Activated CD8-positive, alpha-beta memory T cell treated with anti-CD3 and anti-CD28 coated beads, Interleukin-2, amount 50 U/mL, for 1 hour (primary cell): ENCODE data around the gene CYP2U1.

Source experiments
- DNase-seq: peaks from one replicate; pipeline ENCODE4 v3.0.0-alpha.2; 2020; ENCODE audit errors: extremely low read depth

Gene CYP2U1

GRCh38 chr4:107987916-107988762 lies 56.8 kb downstream of the CYP2U1 start:
- no peak for DNase-seq

GRCh38 chr4:107988763-107989035 lies 57.4 kb downstream of the CYP2U1 start:
- DNase-seq: no peak

DNA sequence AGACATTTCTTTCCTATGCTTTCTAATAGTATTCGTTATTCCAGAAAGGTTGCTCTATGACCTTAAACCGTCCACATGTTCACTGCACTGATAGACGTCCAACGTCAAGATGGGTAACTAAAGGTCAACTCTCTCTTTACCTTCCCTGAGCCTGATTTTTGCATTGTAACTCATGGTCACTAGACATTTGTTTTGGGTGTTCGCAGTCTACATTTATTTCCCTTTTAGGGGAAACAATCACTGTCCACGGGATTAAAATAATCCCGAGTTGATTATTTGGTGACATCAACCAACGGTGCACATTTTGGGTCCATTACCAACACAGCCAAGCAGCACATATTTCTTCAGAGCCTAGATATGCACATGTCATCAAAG lies 57.8 kb downstream of the CYP2U1 start:
- no peak for DNase-seq

DNA sequence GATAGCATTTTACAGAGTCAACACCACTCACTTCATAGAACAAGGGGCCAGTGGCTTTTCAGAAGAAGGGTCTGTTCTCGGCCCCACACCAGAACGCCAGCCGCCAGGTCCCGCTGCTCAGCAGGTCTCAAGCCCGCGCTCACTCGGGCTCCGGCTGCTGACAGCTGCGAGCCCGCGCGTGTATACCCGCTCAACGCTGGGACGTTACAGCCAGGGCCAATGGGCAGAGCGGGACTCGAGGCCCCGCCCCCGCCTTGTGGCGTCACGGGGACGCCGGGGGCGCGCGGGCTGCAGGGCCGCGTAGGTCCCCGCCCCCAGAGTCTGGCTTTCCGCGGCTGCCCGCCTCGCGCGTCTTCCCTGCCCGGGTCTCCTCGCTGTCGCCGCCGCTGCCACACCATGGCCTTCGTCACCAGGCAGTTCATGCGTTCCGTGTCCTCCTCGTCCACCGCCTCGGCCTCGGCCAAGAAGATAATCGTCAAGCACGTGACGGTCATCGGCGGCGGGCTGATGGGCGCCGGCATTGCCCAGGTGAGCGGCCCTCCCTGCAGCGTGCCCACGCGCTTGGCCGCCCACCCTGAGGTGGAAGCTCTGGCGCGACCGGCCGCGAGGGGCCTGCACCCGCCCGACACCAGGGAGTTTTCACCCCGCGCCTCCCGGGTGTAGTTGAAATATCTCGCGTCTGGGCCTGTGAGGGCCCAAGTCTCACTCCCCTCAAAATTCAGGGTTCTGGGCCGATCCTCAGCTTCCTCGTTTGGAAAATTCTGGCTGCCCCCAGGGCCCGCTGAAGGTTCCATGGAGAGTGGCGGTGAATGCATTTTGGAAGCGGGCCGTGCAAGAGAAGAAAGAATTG lies 58.4 kb downstream of the CYP2U1 start, which contains the start of gene HADH:
TSS of gene HADH (plus strand) at position 353 of the 850 bp plus-strand sequence. CDS start at position 397, 44 bp downstream.
- DNase-seq: peak; percentile 67

- no peak for DNase-seq
Measured at GRCh38 chr4:107991945-107992630, 60.7 kb downstream of the CYP2U1 start.

GRCh38 chr4:107993969-107994368 lies 62.6 kb downstream of the CYP2U1 start:
- DNase-seq: no peak

GRCh38 chr4:107994894-107995293 lies 63.5 kb downstream of the CYP2U1 start:
- DNase-seq: no peak

- no peak for DNase-seq
Measured at GRCh38 chr4:107996949-107997788, 65.8 kb downstream of the CYP2U1 start.

GRCh38 chr4:107997794-107998193 lies 66.4 kb downstream of the CYP2U1 start:
- DNase-seq: no peak

GRCh38 chr4:107999932-108000539 lies 68.7 kb downstream of the CYP2U1 start:
- DNase-seq: no peak

GRCh38 chr4:108001540-108002135 lies 70.3 kb downstream of the CYP2U1 start:
- no peak for DNase-seq
